GM12864 (cell line): ENCODE data around the gene NTMT1.

Experiments
- DNase-seq: peaks from one replicate; pipeline ENCODE4 v3.0.0-alpha.2; 2011; ENCODE audit warnings: low read depth
- H3K4me3 ChIP-seq: 2 replicates; pipeline ENCODE4 v1.5.1; 2011; ENCODE audit warnings: mild to moderate bottlenecking, low read depth, low read length, control low read depth
- CTCF ChIP-seq: IDR thresholded peaks from 2 replicates; pipeline ENCODE4 v1.5.1; 2011; ENCODE audit warnings: low read depth, mild to moderate bottlenecking, moderate library complexity, low read length, control low read depth, inconsistent platforms; ENCODE audit errors: missing control alignments

NTMT1 gene

GRCh38 chr9:129639034-129639630 lies 13.2 kb downstream of the NTMT1 start:
- DNase-seq, result no peak
- no peak overlapping the region for H3K4me3 ChIP-seq
- TF ChIP-seq CTCF, result no peak

- DNase-seq, result no peak
- TF ChIP-seq CTCF, result no peak
- no peak overlapping the region for H3K4me3 ChIP-seq
Measured at GRCh38 chr9:129639756-129640085, 13.8 kb downstream of the NTMT1 start.

GRCh38 chr9:129640086-129640870 lies 14.3 kb downstream of the NTMT1 start:
- DNase-seq, result no peak
- H3K4me3 ChIP-seq, result no peak overlapping the region; the same call in none of the 2 replicates
- TF ChIP-seq CTCF, result no peak

GRCh38 chr9:129640871-129641749 lies 15.1 kb downstream of the NTMT1 start:
- H3K4me3 ChIP-seq, result peak overlapping the region; percentile 99
- no peak for DNase-seq
- no peak for TF ChIP-seq CTCF

- DNase-seq, result peak; percentile 74
- H3K4me3 ChIP-seq, result peak within 1 kb of the TSS; percentile 99
- peak; percentile 85 for TF ChIP-seq CTCF
Measured at GRCh38 chr9:129641750-129642585, 16.0 kb downstream of the NTMT1 start, which contains the start of gene ASB6. TSS of gene ASB6 (minus strand) at chr9:129642151. CDS start at chr9:129641999, 152 bp downstream.

GRCh38 chr9:129643706-129644105 lies 17.7 kb downstream of the NTMT1 start:
- no peak for DNase-seq
- no peak for TF ChIP-seq CTCF
- no peak overlapping the region for H3K4me3 ChIP-seq
